Parathyroid adenoma (tissue), 2 donors: Measurements from ENCODE around the gene PLXNA2.

Source experiments
- H2AFZ ChIP-seq: fragments of 300-600 bp; sonication (generic); one replicate; pipeline ENCODE4 v1.7.0; 2017; ENCODE audit warnings: antibody characterized with exemption, mild to moderate bottlenecking
- H3K27ac ChIP-seq: fragments of 300-600 bp; sonication (generic); one replicate; pipeline ENCODE4 v1.7.0; 2017
- H3K27me3 ChIP-seq: fragments of 300-600 bp; sonication (generic); one replicate; pipeline ENCODE4 v1.7.0; 2017; ENCODE audit warnings: low read length; ENCODE audit not compliant: control insufficient read depth, insufficient read depth
- H3K36me3 ChIP-seq: fragments of 300-600 bp; sonication (generic); one replicate; pipeline ENCODE4 v1.7.0; 2017; ENCODE audit warnings: low read length; ENCODE audit not compliant: control insufficient read depth, insufficient read depth
- H3K4me1 ChIP-seq: fragments of 300-600 bp; sonication (generic); one replicate; pipeline ENCODE4 v1.7.0; 2017; ENCODE audit warnings: control low read depth
- H3K4me2 ChIP-seq: fragments of 300-600 bp; sonication (generic); one replicate; pipeline ENCODE4 v1.7.0; 2017; ENCODE audit warnings: low read length
- H3K4me3 ChIP-seq: fragments of 300-600 bp; sonication (generic); one replicate; pipeline ENCODE4 v1.7.0; 2017; ENCODE audit warnings: low read depth, low read length
- H3K79me2 ChIP-seq: fragments of 300-600 bp; sonication (generic); one replicate; pipeline ENCODE4 v1.7.0; 2017; ENCODE audit warnings: control low read depth
- H3K9ac ChIP-seq: fragments of 300-600 bp; sonication (generic); one replicate; pipeline ENCODE4 v1.7.0; 2017; ENCODE audit warnings: mild to moderate bottlenecking
- H3K9me3 ChIP-seq: fragments of 300-600 bp; sonication (generic); one replicate; pipeline ENCODE4 v1.7.0; 2017; ENCODE audit warnings: low read length; ENCODE audit not compliant: control insufficient read depth
- CTCF ChIP-seq: fragments of 300-600 bp; sonication (generic); IDR thresholded peaks from one replicate; pipeline ENCODE4 v1.7.0; 2017; ENCODE audit warnings: antibody characterized with exemption, mild to moderate bottlenecking
- donor health status: primary hyperparathyroidism.

Gene PLXNA2

GRCh38 chr1:207997486-207998268, 246.5 kb downstream of the PLXNA2 start:
- TF ChIP-seq CTCF, result peak; percentile 51
- H3K9ac ChIP-seq, result no peak overlapping the region
- H3K4me2 ChIP-seq, result no peak overlapping the region
- H3K27ac ChIP-seq, result no peak overlapping the region
- no peaks in the 10 kb centered on the region for H3K4me1 ChIP-seq
- no peak overlapping the region for H3K4me3 ChIP-seq
- no peak overlapping the region for H2AFZ ChIP-seq
- H3K9me3 ChIP-seq, result peaks cover 4% of the 10 kb centered on the region
- H3K36me3 ChIP-seq, result no peaks in the 10 kb centered on the region
- H3K79me2 ChIP-seq, result no peaks in the 10 kb centered on the region
- H3K27me3 ChIP-seq, result no peaks in the 10 kb centered on the region

GRCh38 chr1:207996636-207997035, 247.5 kb downstream of the PLXNA2 start:
- Histone ChIP-seq H3K4me3 (no peak overlapping the region), H3K27ac (no peak overlapping the region), H3K79me2 (no peaks in the 10 kb centered on the region), H3K27me3 (no peaks in the 10 kb centered on the region), H3K36me3 (no peaks in the 10 kb centered on the region), H3K9me3 (peaks cover 4% of the 10 kb centered on the region), H3K9ac (no peak overlapping the region), H2AFZ (no peak overlapping the region), H3K4me2 (no peak overlapping the region), H3K4me1 (no peaks in the 10 kb centered on the region)
- TF ChIP-seq CTCF, result no peak

- no peak overlapping the region for H3K9ac ChIP-seq
- H3K9me3 ChIP-seq, result peaks cover 4% of the 10 kb centered on the region
- no peak for TF ChIP-seq CTCF
- H3K4me3 ChIP-seq, result no peak overlapping the region
- H3K4me2 ChIP-seq, result no peak overlapping the region
- H3K36me3 ChIP-seq, result no peaks in the 10 kb centered on the region
- H3K27me3 ChIP-seq, result no peaks in the 10 kb centered on the region
- H3K79me2 ChIP-seq, result no peaks in the 10 kb centered on the region
- H3K27ac ChIP-seq, result no peak overlapping the region
- no peaks in the 10 kb centered on the region for H3K4me1 ChIP-seq
- H2AFZ ChIP-seq, result no peak overlapping the region
Observed at GRCh38 chr1:207995576-207995975, 248.6 kb downstream of the PLXNA2 start.

- no peaks in the 10 kb centered on the region for H3K4me1 ChIP-seq
- TF ChIP-seq CTCF, result no peak
- H2AFZ ChIP-seq, result no peak overlapping the region
- no peaks in the 10 kb centered on the region for H3K79me2 ChIP-seq
- H3K4me2 ChIP-seq, result no peak overlapping the region
- H3K4me3 ChIP-seq, result no peak overlapping the region
- H3K9ac ChIP-seq, result no peak overlapping the region
- H3K27ac ChIP-seq, result no peak overlapping the region
- no peaks in the 10 kb centered on the region for H3K27me3 ChIP-seq
- H3K9me3 ChIP-seq, result peaks cover 4% of the 10 kb centered on the region
- H3K36me3 ChIP-seq, result no peaks in the 10 kb centered on the region
Observed at GRCh38 chr1:207993477-207994445, 250.4 kb downstream of the PLXNA2 start.
